Mesothelial cell of epicardium (in vitro differentiated cells): ENCODE data around the gene WDR20. TPM values are rescaled to one million over a fixed set of nuclear protein-coding genes. Genes with fewer than 3 reads are reported as not detected.

Experiments used
- DNase-seq, 2 experiments: peaks; one replicate each; pipeline ENCODE4 v3.0.0; 2021; ENCODE audit warnings: low spot score in 2 of 2; ENCODE audit not compliant: unreplicated experiment in 2 of 2
- H3K27ac Mint-ChIP-seq: 2 replicates; pipeline ENCODE4 v1.8.0; 2021; ENCODE audit warnings: mixed read lengths
- H3K27me3 Mint-ChIP-seq: 2 replicates; pipeline ENCODE4 v1.8.0; 2021; ENCODE audit warnings: low read depth, mixed read lengths
- H3K36me3 Mint-ChIP-seq: 2 replicates; pipeline ENCODE4 v1.8.0; 2021; ENCODE audit warnings: mixed read lengths
- H3K4me1 Mint-ChIP-seq: 2 replicates; pipeline ENCODE4 v1.8.0; 2021; ENCODE audit warnings: mixed read lengths
- H3K4me3 Mint-ChIP-seq: 2 replicates; pipeline ENCODE4 v1.8.0; 2021; ENCODE audit warnings: mild to moderate bottlenecking, moderate library complexity, mixed read lengths
- H3K9me3 Mint-ChIP-seq: 2 replicates; pipeline ENCODE4 v1.8.0; 2021; ENCODE audit warnings: mixed read lengths
- total RNA-seq: library from RNA; stranded (reverse); gene quantifications from 3 replicates; pipeline ENCODE4 v1.2.1, GENCODE V29; 2021
- TF ChIP-seq, protein P1 (sequence below): fragments of 200-600 bp; sonication (generic); IDR thresholded peaks from one replicate; pipeline ENCODE4 v1.5.0; 2021; ENCODE audit warnings: antibody characterized with exemption; ENCODE audit not compliant: unreplicated experiment

The WDR20 gene
- total RNA-seq, 1 donor from 2014 or later: 39.5 TPM

DNA sequence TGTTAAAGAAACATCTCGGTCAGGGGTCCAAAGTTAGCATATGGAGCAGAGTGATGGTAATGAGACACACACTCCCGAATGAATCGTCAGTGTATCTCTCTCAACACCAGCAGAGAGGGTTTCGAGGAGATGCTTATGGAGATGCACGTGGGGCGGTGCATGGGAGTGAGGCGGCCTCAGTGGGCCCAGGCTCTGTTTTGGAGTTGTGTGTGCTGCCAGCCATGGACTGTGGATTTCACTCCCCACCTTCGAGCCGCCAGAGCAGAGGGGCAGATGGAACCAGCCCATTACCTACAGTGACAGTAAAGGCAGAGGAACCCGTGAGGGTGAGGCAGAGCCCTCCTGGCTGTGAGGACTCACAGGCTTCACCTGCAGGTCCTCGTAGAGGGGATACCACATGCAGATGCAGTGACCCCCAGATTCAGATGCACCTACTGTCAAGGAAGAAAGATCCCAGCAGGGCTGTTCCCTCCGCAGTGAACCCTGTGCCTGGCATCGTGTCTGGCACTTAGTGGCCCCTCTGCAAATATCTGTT, 68.2 kb downstream of the WDR20 start:
- Mint-ChIP-seq H3K4me3 (no peak overlapping the region), H3K9me3 (no peaks in the 10 kb centered on the region), H3K36me3 (peaks cover 24% of the 10 kb centered on the region), H3K27me3 (no peaks in the 10 kb centered on the region), H3K27ac (no peak overlapping the region), H3K4me1 (no peaks in the 10 kb centered on the region)
- DNase-seq: no peak
- TF ChIP-seq, protein P1, sequence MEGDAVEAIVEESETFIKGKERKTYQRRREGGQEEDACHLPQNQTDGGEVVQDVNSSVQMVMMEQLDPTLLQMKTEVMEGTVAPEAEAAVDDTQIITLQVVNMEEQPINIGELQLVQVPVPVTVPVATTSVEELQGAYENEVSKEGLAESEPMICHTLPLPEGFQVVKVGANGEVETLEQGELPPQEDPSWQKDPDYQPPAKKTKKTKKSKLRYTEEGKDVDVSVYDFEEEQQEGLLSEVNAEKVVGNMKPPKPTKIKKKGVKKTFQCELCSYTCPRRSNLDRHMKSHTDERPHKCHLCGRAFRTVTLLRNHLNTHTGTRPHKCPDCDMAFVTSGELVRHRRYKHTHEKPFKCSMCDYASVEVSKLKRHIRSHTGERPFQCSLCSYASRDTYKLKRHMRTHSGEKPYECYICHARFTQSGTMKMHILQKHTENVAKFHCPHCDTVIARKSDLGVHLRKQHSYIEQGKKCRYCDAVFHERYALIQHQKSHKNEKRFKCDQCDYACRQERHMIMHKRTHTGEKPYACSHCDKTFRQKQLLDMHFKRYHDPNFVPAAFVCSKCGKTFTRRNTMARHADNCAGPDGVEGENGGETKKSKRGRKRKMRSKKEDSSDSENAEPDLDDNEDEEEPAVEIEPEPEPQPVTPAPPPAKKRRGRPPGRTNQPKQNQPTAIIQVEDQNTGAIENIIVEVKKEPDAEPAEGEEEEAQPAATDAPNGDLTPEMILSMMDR: no peak

DNA sequence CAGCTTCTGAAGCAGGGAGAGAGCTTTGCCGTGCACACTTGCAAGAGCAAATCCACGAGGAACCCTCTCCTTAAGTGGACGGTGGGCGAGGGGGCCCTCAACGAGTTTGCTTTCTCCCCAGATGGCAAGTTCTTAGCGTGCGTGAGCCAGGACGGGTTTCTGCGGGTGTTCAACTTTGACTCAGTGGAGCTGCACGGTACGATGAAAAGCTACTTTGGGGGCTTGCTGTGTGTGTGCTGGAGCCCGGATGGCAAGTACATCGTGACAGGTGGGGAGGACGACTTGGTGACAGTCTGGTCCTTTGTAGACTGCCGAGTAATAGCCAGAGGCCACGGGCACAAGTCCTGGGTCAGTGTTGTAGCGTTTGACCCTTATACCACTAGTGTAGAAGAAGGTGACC, 69.0 kb downstream of the WDR20 start:
- Mint-ChIP-seq H3K36me3 (peaks cover 26% of the 10 kb centered on the region), H3K27me3 (no peaks in the 10 kb centered on the region), H3K4me3 (no peak overlapping the region), H3K27ac (no peak overlapping the region), H3K4me1 (no peaks in the 10 kb centered on the region), H3K9me3 (no peaks in the 10 kb centered on the region)
- TF ChIP-seq, protein P1: no peak
- no peak for DNase-seq

DNA sequence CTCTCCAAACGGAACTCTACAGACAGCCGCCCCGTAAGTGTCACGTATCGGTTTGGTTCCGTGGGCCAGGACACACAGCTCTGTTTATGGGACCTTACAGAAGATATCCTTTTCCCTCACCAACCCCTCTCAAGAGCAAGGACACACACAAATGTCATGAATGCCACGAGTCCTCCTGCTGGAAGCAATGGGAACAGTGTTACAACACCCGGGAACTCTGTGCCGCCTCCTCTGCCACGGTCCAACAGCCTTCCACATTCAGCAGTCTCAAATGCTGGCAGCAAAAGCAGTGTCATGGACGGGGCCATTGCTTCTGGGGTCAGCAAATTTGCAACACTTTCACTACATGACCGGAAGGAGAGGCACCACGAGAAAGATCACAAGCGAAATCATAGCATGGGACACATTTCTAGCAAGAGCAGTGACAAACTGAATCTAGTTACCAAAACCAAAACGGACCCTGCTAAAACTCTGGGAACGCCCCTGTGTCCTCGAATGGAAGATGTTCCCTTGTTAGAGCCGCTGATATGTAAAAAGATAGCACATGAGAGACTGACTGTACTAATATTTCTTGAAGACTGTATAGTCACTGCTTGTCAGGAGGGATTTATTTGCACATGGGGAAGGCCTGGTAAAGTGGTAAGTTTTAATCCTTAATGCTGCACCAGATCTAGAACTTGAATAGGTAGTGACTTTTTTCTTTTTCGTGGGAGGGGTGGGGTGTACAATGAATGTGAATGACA, 69.7 kb downstream of the WDR20 start:
- Mint-ChIP-seq H3K4me1 (no peaks in the 10 kb centered on the region), H3K4me3 (no peak overlapping the region), H3K27me3 (no peaks in the 10 kb centered on the region), H3K9me3 (no peaks in the 10 kb centered on the region), H3K27ac (no peak overlapping the region), H3K36me3 (peaks cover 23% of the 10 kb centered on the region)
- TF ChIP-seq, protein P1: no peak
- no peak for DNase-seq

DNA sequence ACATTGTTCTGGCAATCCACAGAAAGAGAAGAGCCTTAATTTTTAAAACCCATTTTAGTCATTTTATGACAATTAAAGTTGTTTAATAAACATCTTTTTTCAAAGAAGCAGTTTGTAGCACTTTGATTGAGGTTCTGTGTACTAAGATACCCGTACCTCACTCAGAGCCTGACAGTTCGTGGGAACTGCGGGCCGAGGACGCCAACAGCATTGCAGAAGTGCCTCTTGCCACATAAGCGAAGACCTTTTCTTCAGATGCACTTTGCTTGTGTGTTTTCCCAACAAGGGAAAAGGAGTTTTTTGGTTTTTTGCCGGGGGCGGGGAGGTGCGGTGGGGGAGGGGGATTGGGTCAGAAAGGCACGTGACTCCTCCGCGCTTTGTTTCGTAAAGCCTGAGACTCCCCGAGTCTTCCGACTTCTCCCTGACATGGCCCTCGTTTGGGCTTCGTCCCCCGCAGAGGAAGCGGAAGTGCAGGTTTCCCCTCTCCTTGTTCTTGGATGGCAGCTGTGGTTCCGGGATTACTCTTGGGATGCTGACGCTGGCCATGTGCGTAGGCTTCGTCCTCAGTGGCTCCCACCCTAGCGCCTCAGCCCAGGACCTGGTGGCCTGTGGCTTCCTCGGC, 70.8 kb downstream of the WDR20 start:
- Mint-ChIP-seq H3K4me1 (no peaks in the 10 kb centered on the region), H3K4me3 (no peak overlapping the region), H3K9me3 (no peaks in the 10 kb centered on the region), H3K36me3 (peaks cover 14% of the 10 kb centered on the region), H3K27ac (no peak overlapping the region), H3K27me3 (no peaks in the 10 kb centered on the region)
- TF ChIP-seq, protein P1: no peak
- DNase-seq: no peak

DNA sequence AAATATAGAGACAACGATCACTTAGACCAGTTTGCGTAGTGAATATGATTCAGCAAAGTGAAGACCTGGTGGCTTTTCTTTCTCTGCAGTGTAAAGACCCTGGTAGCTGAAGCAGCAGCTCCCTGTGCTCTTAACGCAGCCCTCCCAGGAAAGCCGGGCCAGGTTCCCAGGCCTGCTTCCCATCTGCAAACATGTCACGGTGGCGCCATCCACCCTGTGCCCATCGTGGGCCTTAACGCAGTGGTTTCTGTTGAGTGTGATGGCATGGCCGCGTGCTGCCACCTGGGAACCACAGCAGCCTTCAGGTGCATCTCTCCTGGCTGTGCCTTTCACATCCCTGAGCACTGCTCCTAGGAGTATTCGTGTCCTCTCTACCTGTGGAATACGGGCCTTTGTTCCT, 71.5 kb downstream of the WDR20 start:
- Mint-ChIP-seq H3K4me3 (no peak overlapping the region), H3K9me3 (no peaks in the 10 kb centered on the region), H3K27ac (no peak overlapping the region), H3K27me3 (no peaks in the 10 kb centered on the region), H3K36me3 (peaks cover 11% of the 10 kb centered on the region), H3K4me1 (no peaks in the 10 kb centered on the region)
- no peak for DNase-seq
- TF ChIP-seq, protein P1: no peak
